Activated naive CD8-positive, alpha-beta T cell treated with anti-CD3 and anti-CD28 coated beads, Interleukin-2, amount 50 U/mL, for 16 hours (primary cell): ENCODE results near the gene SMAD3.

Experiments
- DNase-seq: peaks from one replicate; pipeline ENCODE4 v3.0.0-alpha.2; 2020; ENCODE audit warnings: low read depth, low spot score

Gene SMAD3

DNA sequence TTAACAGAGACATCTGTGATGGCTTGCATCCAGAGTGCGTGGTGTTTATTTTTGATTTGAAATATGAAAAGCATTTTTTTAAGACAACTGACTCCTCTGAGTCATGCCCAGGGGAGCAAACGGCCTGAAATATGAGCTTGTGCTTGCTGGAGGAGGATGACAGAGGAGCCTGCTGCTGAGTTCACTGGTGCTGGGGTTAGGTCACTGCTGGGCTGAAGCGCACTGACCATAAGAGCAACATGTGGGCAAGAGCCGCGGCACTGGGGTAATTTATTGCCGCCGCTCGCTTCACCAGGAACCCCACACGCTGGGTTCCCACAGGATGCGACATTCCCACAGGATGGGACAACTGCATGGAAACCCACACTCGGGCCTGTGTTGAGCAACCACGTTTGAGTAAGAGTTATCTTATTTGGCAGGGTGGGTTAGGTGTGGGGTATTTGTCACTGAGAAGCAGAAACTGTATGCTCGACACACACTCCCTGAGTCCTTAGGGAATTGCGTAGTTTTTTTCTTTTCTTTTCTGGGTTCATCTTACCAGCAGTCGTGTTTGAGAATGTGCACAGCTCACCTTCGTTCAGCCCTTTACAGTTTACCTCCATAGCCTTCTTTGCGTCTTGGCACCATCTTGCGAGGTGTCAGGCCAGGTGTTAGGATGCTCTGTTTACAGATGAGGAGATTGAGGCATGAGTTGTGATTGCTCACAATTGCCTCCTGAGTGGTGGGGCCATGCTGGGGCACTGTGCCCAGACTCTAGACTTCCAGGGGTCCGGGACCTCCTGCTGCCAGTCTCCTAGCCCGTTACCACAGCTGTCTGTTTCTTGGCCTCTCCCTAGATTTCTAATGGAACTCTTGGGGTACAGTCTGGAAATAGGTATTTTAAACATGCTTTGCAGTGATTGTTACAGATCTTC lies 60.4 kb downstream of the SMAD3 start:
- DNase-seq = no peak

DNA sequence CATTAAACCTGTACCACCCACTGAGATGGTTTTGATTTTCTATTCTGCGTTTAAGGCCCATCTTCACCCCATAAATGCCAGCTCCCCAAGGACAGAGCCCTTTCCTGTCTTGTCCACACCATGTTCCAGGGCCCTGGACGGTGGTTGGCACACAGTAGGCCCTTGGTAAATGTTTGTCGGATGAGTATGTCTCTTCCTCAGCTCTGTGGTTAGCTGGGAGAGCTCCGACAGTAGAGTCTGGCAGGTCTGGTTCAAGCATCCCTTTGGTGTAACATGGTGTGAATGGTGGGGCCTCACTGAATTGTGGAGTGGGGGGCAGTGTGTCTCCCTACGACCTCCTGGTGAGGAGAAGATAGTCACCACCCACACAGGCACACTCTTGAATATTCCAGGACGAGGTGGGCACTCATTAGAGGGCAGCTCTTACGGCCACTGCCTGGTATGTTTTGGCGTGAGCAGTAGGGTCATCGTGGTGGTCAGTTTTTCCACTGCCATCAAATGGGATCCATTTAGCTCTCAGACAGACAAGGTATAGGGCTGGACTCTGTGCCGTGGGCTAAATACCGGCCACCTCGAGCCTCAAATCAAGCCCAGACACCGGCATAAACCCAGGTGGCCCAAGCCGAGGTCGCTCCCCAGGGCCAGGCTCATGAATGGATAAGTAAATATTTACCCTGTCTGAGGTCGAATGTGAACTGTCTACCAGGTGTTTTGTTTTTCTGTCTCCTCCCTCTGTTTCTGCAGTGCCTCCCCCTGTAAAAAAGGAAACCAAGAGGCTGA lies 61.3 kb downstream of the SMAD3 start:
- no peak for DNase-seq

DNA sequence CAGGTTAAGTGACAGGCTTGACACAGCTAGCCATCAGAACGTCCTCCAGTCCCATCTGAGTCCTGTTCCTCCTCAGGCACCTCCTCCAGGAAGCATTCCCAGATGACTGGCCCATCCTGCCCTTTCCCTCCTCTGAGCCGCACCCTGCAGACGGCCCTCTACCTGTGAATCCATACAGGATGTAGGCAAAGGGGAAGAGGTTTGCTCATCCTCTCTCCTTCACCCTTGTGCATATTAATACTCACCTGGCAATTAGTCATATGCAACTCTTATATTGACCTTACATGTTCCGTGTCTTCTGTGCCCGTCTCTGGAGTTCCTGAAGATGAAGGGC lies 61.9 kb downstream of the SMAD3 start:
- no peak for DNase-seq

DNA sequence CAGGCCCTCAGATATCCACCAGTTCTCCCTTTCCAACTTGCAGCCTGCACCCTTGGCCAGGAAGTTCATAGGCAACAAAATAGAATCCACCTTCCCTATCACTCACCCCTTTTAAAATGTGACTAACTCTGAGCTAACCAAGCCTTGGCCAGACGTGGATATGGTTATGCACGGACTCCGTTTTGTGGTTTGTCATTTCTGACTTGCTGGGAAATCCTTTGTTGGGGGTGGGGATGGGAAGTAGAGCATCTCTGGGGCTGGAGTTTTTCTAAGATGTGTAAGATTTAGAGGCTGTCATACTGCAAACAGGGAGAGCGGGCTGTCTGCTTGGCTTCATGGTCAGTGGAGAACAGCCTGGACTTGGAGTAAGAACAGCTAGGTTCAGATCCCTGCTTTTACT lies 62.6 kb downstream of the SMAD3 start:
- DNase-seq = no peak

DNA sequence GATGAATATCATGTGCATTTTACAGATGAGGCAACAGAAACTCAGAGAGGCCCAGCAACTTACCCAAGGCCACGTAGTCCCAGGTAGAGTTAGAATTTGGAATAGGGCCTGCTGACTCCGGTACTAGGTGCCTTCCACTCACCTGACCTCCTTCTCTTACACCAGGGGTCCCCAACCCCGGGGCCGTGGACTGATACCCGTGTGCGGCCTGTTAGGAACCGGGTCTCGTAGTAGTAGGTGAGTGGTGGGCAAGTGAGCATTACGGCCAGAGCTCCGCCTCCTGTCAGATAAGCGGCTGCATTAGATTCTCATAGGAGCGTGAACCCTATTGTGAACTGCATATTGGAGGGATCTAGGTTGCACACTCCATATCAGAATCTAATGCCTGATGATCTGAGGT lies 64.8 kb downstream of the SMAD3 start:
- DNase-seq = no peak

DNA sequence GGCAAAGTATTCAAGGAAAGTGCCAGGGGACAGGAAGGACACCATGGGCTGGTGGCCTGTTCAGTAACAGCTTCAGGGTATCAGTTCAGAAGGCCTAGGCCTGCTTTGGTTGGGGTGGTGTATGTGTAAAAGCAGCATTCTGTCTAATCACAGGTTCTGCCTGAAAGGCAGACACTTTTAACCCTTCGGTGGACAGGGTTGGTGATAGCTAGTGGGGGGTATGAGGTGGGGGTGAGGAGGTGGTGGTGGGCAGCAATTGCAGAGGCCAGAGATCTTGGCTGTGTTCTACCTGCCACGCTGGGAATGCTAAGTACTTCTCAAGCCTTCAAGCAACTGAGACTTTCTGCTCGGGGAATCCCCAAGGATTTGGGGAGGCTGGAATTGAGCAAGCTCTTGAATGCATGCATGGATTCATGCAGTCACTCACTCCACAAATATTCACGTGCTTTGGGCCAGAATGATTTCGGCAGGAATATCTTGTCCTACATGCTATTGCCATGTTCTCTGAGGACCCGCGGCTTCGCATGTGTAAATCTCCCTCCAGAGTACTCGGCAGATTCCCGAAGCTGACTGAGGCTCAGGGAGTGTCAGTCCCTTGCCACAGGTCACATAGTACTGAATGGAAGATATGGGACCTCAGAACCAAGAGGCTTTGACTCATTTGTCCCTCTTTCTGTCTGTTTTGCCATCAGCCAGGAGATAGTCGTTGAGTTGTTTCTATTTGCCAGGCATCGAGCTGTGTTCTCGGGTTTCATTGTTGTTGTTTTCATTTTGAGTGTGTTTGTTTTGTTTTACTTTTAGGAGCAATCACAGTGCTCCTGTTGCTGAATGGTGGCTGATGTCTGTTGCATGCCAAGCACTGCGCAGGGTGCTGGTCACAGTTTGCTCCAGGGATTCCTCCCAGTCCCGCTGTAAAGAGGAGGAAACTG lies 65.5 kb downstream of the SMAD3 start:
- no peak for DNase-seq

DNA sequence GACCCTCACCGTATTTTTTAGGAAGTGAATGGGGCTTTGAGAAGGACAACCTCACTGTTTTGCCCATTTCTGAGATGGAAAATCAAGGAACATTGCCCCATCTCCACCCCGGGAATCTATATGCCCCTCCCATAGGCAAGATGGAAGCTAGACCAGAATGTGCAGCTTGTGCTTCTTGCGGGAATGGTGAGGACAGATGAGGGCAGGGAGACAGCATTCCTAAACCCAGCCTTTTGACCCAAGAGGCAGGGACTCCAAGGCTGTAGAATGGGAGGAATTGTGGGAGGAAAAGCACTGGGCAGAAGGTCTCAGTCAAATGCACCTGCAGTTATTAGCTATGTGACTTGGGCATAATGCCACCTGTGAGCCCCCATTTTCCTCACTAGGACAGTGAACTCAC lies 66.9 kb downstream of the SMAD3 start:
- DNase-seq = no peak

DNA sequence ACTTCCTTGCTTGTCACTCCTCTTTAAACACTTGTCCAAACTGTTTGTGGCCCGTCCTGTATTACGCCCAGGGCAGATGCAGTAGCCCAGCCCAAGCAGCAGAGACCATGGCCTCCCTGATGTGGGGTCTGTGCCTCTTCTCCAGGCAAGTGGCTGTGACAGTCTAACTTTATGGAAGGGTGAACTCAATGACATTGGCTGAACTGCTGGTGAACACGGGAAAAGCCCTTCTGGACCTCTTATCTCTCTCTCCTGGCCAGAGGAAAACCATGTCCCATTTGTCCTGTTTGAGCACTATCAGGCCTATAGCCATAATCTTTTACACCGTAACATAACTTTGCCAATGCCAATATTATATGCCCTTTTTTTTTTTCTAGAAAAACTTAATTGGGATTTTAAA lies 67.6 kb downstream of the SMAD3 start:
- no peak for DNase-seq

DNA sequence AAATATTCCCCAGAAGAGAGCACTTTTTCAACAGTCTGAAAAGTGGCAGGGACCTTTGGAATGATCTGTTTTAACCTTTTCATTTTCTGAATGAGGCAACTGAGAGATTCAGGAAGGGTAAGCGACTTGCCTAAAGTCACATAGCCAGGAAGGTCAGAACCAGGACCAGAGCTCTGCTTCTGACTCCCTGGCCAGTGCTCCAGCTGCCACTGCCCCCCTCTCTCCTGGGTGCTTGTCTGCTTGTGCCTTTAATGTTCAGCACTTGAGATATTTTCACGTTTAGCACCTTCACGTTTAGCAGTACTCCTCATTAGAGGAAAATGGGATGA lies 68.3 kb downstream of the SMAD3 start:
- DNase-seq = no peak

DNA sequence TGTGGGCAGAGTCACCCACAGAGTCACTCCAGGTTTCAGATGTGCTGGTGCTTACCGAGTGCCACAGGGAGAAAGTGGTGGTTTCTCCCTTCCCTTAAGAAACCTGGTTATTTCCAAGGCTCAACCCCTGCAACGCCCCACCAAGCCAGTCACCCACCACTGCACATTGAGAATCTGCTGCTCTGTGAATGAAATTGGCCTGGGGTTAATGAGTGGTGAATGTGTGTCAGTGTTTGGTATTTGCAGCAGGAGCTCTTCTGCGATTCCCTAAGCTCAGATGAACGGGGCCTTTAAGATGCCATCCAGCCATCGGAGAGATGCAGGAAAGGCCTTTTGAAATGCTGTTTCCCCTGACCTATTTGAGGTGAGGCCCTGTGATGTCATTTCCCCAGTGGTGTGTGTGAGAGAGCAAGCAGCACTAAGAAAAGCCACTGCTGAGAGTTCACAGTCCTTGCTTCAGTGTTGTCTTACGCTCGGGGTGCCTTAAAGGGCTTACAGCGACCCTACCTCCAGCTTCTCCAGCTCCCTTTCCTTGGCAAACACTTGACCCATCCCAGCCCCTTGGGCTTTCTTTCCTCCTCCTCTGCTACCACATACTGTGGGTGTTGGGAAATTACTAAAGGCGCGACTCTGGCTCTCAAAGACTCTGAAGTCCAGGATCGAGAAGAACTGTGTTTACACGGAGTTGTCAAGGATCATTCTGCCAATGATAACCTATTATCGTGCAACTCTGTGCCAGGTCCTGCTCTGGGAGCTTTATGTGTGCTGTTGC lies 68.9 kb downstream of the SMAD3 start:
- peak; percentile 4 for DNase-seq

DNA sequence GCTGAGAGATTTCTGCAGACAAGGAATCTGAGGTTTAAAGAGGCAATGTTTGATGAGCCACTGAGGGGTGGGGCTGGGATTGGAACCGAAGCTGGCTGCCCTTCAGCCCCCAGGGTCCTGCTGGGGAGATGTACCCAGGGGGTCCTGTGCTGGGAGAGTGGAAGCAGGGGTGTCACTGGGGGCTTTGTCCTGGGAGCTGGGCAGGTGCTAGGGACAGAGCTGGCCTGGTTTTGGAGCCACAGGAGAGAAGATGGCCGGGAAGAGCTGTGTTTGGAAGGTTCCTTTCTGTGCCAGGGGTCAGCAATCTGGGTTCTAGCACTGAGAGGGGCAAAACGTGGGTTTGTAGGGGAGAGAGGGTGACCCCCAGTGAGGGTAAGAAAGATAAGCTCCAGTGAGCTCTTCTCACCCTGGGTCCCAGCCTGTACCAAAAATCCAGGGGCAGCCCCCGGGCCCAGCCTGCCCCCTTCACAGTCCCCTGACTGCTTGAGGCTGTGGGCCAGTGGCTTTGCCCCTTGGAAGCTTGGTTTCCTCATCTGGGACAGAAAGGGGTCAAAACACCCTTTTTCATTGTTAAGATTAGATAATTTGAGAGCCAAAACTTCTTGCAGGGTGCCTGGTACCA lies 69.6 kb downstream of the SMAD3 start:
- DNase-seq = no peak

DNA sequence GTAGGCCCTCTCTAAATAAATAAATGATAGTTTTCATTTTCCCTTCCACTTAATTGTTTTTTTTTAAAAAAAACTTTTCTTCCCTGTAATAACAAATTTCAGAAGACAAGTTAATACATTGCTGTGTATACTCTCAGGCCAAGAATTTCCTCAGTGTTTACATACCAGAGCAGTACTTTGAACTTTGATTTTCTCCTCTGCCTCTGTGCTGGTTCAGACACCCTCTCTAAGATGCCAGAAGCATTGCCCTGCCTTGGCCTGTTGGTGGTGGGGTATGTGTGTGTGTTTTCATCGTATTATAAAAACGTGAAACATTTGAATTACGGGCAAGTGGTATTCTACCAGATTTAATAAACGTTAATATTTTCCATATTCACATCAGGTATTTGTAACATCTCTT lies 70.1 kb downstream of the SMAD3 start:
- DNase-seq = no peak

DNA sequence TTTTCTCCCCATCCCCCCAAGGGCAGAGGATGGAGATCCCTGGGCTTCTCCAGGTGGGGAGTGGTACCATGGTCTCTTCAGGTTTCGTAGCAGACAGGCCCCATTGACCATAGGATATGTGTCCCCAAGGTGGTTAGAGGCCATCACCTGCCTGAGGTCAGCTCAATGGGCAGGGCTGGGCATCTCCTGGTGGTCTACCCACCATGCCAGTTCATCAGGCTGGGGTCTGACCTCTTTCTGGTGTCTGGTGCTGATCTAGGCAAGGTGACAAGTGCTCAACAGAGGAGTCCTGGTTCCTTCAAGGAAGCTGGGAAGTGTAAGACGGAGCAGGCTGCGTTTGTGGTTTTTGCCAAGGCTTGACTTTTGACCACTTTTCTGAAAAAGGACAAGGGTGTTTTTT lies 71.4 kb downstream of the SMAD3 start:
- no peak for DNase-seq

DNA sequence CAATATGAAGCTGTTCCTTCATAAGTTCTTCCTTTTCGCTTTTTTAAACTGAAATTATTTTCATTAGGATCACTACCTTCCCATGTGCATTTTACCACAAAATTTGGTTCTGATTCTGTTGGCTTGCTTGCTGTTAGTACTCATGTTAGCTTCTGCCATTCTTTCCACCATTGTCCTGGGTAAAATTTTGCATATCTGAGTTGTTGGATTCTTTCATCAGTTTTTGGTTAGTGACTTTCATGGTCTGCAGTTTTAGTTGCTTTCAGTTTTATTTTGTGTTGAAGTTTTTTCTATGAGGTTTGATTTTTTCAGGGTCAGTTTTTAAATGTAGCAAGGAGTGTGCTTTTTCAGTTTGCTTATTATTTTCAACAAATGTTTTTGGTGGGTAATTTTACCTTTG lies 71.9 kb downstream of the SMAD3 start:
- DNase-seq = no peak

DNA sequence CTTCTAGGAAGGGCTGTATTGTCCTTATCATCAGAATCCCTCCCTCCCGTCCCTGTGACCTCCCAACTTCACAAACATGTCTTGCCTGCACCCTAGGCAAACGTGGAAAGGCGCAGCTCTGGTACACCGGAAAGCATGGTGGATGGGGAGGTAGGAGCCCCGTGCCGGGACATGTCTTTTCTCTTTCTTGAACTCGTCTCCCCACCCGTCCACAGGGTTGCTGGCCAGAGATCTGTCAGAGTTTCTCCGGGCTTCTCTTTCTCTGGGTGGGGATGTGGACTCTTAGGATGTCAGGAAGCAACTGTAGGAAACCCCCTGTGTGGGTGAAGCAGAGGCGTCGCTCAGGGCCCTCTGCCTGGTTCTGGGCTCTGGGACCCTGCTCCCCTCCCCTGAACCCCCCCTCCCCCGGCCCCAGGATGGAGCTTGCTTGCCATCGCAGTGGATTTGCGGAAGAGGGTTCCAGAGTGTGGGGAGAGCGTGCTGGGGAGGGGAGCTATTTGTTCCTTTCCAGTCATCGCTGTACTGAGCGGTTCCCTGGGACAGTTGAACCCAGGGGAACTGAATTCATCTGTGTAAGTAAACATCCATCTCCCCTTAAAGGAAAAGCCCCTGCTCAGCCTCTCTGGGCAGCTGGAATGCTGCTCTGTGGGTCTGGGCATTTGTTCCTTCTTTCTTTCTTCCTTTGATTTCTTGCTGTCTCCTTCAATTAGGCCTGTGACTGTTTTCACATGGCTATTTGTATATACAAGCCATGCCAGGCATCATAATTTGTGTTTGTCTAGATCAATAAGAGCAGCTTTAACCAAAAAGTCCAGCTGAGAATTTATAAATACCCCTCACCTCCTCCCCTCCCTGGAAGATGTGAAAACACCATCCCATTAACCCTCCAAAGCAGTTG lies 72.8 kb downstream of the SMAD3 start:
- no peak for DNase-seq

DNA sequence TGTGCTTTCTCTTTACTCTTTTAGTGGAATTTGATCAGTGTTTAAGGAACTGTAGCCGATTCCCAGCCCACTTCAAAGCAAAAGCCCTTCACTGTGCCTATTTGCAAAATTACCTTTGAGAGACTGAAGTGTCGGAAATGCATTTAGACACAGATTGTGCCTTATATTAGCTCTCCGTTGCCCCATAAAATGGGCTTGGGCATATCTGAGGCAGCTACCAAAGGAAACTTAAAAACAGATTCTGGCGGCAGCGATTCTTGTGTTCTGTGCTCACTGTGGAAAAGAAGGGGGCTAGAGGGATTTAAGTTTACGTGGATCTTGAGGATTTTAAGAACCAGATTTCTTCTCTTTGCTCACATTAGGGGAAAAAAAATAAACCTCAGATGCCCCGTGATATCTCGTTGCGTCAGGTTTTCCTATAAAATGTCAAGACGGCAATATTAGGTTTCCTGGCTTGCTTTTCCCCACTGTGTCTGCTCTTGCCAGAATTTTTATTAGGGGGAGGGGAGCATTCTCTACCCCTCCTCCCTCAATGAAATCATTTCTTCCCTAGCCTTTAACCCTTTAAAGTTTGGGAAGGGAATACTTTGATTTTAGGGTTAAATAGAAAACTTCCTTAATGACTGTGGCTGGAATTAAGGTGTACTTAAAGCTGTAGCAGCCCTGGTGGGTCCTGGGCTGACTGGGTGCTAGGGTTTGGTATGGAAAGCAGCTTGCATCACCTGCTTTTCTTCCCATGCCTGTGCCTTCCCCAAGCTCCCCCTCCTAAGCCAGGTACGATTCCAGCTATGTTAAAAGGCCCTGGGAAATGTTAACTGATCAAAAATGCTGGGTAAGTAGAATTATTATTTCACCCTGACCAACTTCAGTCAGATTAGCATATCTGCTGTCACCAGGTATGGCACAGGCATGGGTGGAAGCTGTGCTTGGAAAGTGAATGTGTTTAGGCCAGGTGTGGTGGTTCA lies 73.8 kb downstream of the SMAD3 start:
- DNase-seq = no peak

DNA sequence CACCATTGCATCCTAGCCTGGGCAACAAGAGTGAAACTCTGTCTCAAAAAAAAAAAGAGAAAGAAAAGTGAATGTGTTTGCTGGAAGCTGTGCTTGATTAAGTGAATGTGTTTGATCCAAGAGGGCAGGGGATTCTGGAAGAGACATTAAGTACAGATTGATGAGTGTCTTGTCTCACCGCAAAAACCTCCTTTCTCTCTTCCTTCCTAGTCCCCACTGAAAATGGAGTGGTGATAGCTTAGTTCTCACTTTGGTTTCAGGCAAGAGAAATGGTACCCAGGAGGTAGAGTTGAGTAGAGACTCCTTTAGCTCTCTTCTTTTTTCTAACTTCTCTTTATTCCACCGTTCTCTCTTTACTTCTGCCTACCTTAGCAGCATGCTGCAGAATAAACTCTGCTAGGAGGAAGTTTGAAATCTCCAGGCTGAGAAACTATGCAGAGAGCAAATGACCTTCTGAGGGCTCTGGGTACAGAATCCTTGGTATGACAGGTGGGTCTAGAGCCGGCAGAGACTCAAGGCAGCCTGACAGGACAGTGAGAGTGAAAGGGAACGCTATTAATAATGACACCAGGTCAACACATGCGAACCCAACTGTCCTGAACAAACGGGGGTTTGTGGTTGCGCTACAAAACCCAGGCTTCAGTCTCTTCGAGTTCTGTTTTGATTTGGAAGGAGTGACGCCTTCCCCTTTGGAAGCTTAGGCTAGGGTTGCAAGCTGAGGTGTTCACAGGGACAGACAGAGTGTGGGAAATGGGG lies 74.9 kb downstream of the SMAD3 start:
- DNase-seq = no peak
